Hepatocyte (in vitro differentiated cells): ENCODE data around the gene SNRNP27. TPM values are rescaled to one million over a fixed set of nuclear protein-coding genes. Genes with fewer than 3 reads are reported as not detected.

Source experiments
- DNase-seq: peaks from one replicate; pipeline ENCODE4 v3.0.0-alpha.2; 2016; ENCODE audit warnings: low spot score
- H2AFZ ChIP-seq: fragments of 200-600 bp; sonication (generic); 2 replicates; pipeline ENCODE4 v1.6.0; 2016; ENCODE audit warnings: antibody characterized with exemption, mild to moderate bottlenecking
- H3K27ac ChIP-seq: fragments of 200-600 bp; sonication (generic); 2 replicates; pipeline ENCODE4 v1.5.1; 2016; ENCODE audit warnings: mild to moderate bottlenecking
- H3K27me3 ChIP-seq: fragments of 200-600 bp; sonication (generic); 2 replicates; pipeline ENCODE4 v1.6.1; 2016
- H3K36me3 ChIP-seq: fragments of 200-600 bp; sonication (generic); replicated peaks from 2 replicates; pipeline ENCODE4 v1.5.1; 2016; ENCODE audit warnings: low read depth; ENCODE audit not compliant: insufficient read depth
- H3K4me1 ChIP-seq: fragments of 200-600 bp; sonication (generic); 2 replicates; pipeline ENCODE4 v1.5.1; 2016; ENCODE audit warnings: mild to moderate bottlenecking, moderate library complexity; ENCODE audit not compliant: insufficient read depth
- H3K4me2 ChIP-seq: fragments of 200-600 bp; sonication (generic); 2 replicates; pipeline ENCODE4 v1.6.0; 2016
- H3K4me3 ChIP-seq: fragments of 200-600 bp; sonication (generic); 2 replicates; pipeline ENCODE4 v1.5.1; 2016; ENCODE audit warnings: mild to moderate bottlenecking
- H3K79me2 ChIP-seq: fragments of 200-600 bp; sonication (generic); 2 replicates; pipeline ENCODE4 v1.6.0; 2017; ENCODE audit warnings: mild to moderate bottlenecking
- H3K9me2 ChIP-seq: fragments of 200-600 bp; sonication (generic); replicated peaks from 2 replicates; pipeline ENCODE4 v1.6.0; 2017; ENCODE audit warnings: mild to moderate bottlenecking; ENCODE audit not compliant: insufficient read depth
- H3K9me3 ChIP-seq: fragments of 200-600 bp; sonication (generic); 2 replicates; pipeline ENCODE4 v1.5.1; 2016; ENCODE audit warnings: low read depth, mild to moderate bottlenecking
- H4K20me1 ChIP-seq: fragments of 200-600 bp; sonication (generic); 2 replicates; pipeline ENCODE4 v1.6.0; 2016; ENCODE audit warnings: mild to moderate bottlenecking; ENCODE audit not compliant: insufficient read depth, poor library complexity, severe bottlenecking
- EZH2 ChIP-seq: fragments of 200-600 bp; sonication (generic); IDR thresholded peaks from 2 replicates; pipeline ENCODE4 v1.6.1; 2016; ENCODE audit warnings: antibody characterized with exemption, mild to moderate bottlenecking, borderline replicate concordance
- EZH2phosphoT487 ChIP-seq: fragments of 200-600 bp; sonication (generic); IDR thresholded peaks from one replicate; pipeline ENCODE4 v1.6.1; 2018; ENCODE audit warnings: antibody characterized with exemption, mild to moderate bottlenecking, low read depth, moderate library complexity; ENCODE audit not compliant: unreplicated experiment, severe bottlenecking
- WGBS: methylation state at CpG from one replicate; pipeline ENCODE4 v1.1.6; 2016; ENCODE audit warnings: low lambda C conversion rate; ENCODE audit errors: missing lambda C conversion rate; 5-methylcytosine and 5-hydroxymethylcytosine counted together
- polyA plus RNA-seq: library from polyadenylated mRNA; unstranded; fragments of >200 nt; fragmentation: Nextera tagmentation; extraction: Ambion mirVana; gene quantifications from 2 replicates; pipeline ENCODE4 v1.2.1, GENCODE V29; 2016
- total RNA-seq: library from RNA; depleted of rRNA; stranded (reverse); fragments of >200 nt; gene quantifications from 2 replicates; pipeline ENCODE4 v1.2.3, GENCODE V29; 2014
- TF ChIP-seq, protein P1 (sequence below): fragments of 200-600 bp; sonication (generic); IDR thresholded peaks from 2 replicates; pipeline ENCODE4 v1.5.1; 2016; ENCODE audit warnings: antibody characterized with exemption, mild to moderate bottlenecking; ENCODE audit not compliant: poor library complexity

Gene SNRNP27
- total and polyA plus RNA-seq, 2 experiments from 2014 or later: 58.4 to 65.5 TPM

GRCh38 chr2:69939722-69940121 lies 46.0 kb downstream of the SNRNP27 start:
- TF ChIP-seq EZH2: no peak
- no peak overlapping the region for H2AFZ ChIP-seq
- H3K79me2 ChIP-seq: peaks cover 2% of the 10 kb centered on the region
- H3K4me2 ChIP-seq: no peak overlapping the region
- H3K4me3 ChIP-seq: no peak overlapping the region
- no peak overlapping the region for H3K27ac ChIP-seq
- DNase-seq: no peak
- H3K36me3 ChIP-seq: no peaks in the 10 kb centered on the region
- no peaks in the 10 kb centered on the region for H4K20me1 ChIP-seq
- H3K4me1 ChIP-seq: peaks cover 5% of the 10 kb centered on the region
- no peaks in the 10 kb centered on the region for H3K9me2 ChIP-seq
- no peaks in the 10 kb centered on the region for H3K9me3 ChIP-seq
- H3K27me3 ChIP-seq: no peaks in the 10 kb centered on the region
- 79% methylated on average over 14 of the region's 14 CpGs for WGBS

DNA sequence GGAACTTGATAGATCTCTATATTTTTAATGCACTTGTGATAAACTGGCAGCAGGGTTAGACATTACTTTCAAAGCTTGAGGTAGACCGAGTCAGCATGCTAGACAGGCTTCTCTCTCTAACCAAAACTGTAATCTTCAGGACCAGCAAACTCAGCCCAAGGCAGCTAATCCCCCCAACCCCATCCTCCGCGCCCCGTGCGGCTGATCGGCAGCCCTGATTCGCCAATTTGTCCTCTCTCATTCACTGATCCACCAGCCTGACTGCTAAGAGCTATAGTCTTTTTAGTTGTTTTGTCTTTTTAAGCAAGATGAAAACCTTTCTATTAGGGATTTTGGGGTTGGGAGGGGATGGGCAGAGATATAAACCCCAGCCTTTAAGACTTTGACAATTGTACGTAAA lies 46.9 kb downstream of the SNRNP27 start:
- H3K4me1 ChIP-seq: no peaks in the 10 kb centered on the region
- no peaks in the 10 kb centered on the region for H3K79me2 ChIP-seq
- no peak overlapping the region for H3K27ac ChIP-seq
- no peaks in the 10 kb centered on the region for H3K9me2 ChIP-seq
- no peak overlapping the region for H2AFZ ChIP-seq
- H3K4me2 ChIP-seq: no peak overlapping the region
- TF ChIP-seq EZH2 (no peak), EZH2phosphoT487 (no peak)
- TF ChIP-seq, protein P1, sequence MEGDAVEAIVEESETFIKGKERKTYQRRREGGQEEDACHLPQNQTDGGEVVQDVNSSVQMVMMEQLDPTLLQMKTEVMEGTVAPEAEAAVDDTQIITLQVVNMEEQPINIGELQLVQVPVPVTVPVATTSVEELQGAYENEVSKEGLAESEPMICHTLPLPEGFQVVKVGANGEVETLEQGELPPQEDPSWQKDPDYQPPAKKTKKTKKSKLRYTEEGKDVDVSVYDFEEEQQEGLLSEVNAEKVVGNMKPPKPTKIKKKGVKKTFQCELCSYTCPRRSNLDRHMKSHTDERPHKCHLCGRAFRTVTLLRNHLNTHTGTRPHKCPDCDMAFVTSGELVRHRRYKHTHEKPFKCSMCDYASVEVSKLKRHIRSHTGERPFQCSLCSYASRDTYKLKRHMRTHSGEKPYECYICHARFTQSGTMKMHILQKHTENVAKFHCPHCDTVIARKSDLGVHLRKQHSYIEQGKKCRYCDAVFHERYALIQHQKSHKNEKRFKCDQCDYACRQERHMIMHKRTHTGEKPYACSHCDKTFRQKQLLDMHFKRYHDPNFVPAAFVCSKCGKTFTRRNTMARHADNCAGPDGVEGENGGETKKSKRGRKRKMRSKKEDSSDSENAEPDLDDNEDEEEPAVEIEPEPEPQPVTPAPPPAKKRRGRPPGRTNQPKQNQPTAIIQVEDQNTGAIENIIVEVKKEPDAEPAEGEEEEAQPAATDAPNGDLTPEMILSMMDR: no peak
- H3K9me3 ChIP-seq: no peaks in the 10 kb centered on the region
- WGBS: 98% methylated on average over 8 of the region's 8 CpGs
- no peaks in the 10 kb centered on the region for H3K27me3 ChIP-seq
- H3K36me3 ChIP-seq: no peaks in the 10 kb centered on the region
- H4K20me1 ChIP-seq: no peaks in the 10 kb centered on the region
- no peak for DNase-seq
- no peak overlapping the region for H3K4me3 ChIP-seq

DNA sequence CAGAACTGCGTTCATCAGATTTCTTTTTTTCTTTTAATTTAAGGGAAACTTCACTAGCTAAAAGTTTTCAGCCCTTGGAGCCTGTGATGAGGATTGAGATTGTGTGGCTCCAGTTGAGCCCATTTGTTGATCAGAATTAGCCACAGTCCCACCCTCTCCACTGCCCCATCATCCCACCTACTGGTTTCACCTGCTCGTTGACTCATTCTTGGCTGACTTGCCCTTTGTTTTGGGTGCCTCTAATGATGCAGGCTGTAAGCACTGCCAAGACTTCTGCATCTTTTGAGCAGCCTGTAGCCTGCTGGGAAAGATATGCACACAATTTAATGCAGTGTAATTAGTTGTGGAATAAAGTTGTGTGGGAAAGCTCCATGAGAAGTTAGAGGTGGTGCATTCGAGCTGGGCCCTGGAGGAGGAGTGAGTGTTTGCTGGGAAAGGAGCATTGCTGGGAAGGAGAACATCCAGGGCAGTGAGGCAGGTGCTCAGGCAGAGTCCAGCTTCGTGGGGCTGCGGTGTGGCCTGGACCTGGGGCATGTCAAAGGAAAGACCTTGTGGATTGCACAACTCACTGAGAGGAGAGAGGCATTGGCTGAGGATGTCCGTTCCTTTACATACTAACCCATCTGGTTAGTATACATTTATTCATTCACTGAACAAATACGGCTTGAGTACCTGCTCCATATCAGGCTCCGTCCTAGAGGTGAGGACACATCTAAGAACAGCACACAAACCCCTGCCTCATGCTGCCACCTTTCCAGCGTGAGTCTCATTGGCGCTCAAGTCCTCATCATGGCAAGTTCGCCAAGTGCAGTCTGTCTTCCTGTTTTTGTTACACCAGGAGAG lies 49.5 kb downstream of the SNRNP27 start:
- no peak for DNase-seq
- H3K4me2 ChIP-seq: no peak overlapping the region
- H3K4me3 ChIP-seq: no peak overlapping the region
- H3K79me2 ChIP-seq: no peaks in the 10 kb centered on the region
- H3K9me3 ChIP-seq: no peaks in the 10 kb centered on the region
- TF ChIP-seq EZH2 (no peak), EZH2phosphoT487 (no peak)
- TF ChIP-seq, protein P1: no peak
- 89% methylated on average over 11 of the region's 11 CpGs for WGBS
- peaks cover 7% of the 10 kb centered on the region for H3K4me1 ChIP-seq
- no peaks in the 10 kb centered on the region for H3K27me3 ChIP-seq
- H3K36me3 ChIP-seq: no peaks in the 10 kb centered on the region
- H3K27ac ChIP-seq: no peak overlapping the region
- no peaks in the 10 kb centered on the region for H4K20me1 ChIP-seq
- no peaks in the 10 kb centered on the region for H3K9me2 ChIP-seq
- no peak overlapping the region for H2AFZ ChIP-seq

DNA sequence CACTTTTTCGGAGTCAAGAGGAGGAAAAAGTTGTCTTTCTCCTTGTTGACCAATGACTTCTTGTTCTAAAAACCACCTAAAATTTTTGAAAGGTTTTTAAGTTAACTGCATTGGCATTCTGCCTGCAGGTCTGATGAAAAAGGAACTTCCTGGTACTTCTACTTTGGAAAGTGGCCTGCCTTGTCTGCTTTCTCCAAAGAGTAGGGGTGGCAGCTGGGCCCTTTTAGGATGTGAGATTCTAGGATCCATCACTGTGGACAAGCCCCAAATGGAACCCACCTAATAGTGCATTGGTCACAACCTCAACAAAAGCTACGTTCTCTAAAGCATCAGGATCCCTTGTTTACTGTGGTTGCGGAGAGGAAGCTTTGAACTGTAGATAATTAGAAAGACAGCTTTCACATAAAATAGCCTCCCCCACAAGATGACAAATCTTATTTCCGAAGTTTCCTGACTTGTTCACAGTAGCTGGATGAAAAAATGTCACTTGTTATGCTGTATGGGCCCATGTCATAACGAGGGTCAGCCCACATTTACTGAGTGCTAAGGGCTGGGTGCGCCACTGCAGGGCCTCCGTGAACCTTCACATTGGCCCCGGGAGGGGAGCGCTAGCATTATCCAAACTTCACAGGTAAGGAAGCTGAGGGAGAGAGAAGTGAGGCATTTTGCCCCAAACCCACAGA lies 50.2 kb downstream of the SNRNP27 start:
- Histone ChIP-seq H3K36me3 (no peaks in the 10 kb centered on the region), H3K4me2 (no peak overlapping the region), H3K79me2 (no peaks in the 10 kb centered on the region), H3K4me1 (peaks cover 7% of the 10 kb centered on the region), H3K9me2 (no peaks in the 10 kb centered on the region), H3K4me3 (no peak overlapping the region), H3K27ac (no peak overlapping the region), H4K20me1 (no peaks in the 10 kb centered on the region), H2AFZ (no peak overlapping the region), H3K27me3 (no peaks in the 10 kb centered on the region), H3K9me3 (no peaks in the 10 kb centered on the region)
- no peak for TF ChIP-seq EZH2
- TF ChIP-seq, protein P1: no peak
- no peak for TF ChIP-seq EZH2phosphoT487
- WGBS: 87% methylated on average over 9 of the region's 9 CpGs
- DNase-seq: no peak
